ENCODE data around the gene PVALB. TPM values are rescaled to one million over a fixed set of nuclear protein-coding genes. Genes with fewer than 3 reads are reported as not detected.

The PVALB gene
- total and polyA plus RNA-seq, 4 donors: 10.0 to 22.8 (median 13.7) TPM

DNA sequence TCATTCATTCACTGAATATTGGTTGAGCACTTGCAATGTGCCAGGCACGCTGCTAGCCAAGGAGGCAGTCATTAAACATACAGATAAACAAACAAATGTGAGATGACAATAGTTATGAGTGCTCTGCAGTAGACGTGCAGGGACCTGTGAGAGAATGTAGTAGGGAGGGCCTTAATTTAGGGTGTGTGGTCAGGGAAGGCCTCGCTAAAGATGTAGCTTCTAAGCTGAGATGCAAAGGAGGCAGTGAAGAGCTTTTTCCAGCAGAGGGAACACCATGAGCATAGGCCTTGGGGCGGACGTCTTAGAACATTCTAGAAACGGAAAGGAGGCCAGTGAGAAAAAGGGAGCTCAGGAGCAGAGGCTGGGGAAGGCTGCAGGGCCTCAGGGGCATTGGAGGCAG lies 43.2 kb upstream of the PVALB start:
- H3K27me3 ChIP-seq (ENCODE audit: control insufficient read depth, insufficient read depth, low read length): no peaks in the 10 kb centered on the region
- H3K27ac ChIP-seq (ENCODE audit: low read depth, low read length): no peak overlapping the region
- WGBS (ENCODE audit: insufficient coverage): 61% methylated on average over 5 of the region's 6 CpGs

GRCh38 chr22:36858966-36859365 lies 42.1 kb upstream of the PVALB start:
- H3K27me3 ChIP-seq (ENCODE audit: control insufficient read depth, insufficient read depth, low read length): no peaks in the 10 kb centered on the region
- H3K4me3 ChIP-seq (ENCODE audit: low read depth, low read length): no peak overlapping the region
- DNase-seq (ENCODE audit: low read depth in 4 of 6, low spot score in 6 of 6): no peak
- no peak overlapping the region for H3K27ac ChIP-seq (ENCODE audit: low read depth, low read length)
- peaks cover 7% of the 10 kb centered on the region for H3K4me1 ChIP-seq (ENCODE audit: control insufficient read depth, insufficient read depth, low read length)
- no peaks in the 10 kb centered on the region for H3K9me3 ChIP-seq (ENCODE audit: control insufficient read depth, insufficient read depth, low read length)
- no peaks in the 10 kb centered on the region for H3K36me3 ChIP-seq (ENCODE audit: control insufficient read depth, insufficient read depth, low read length)
- WGBS (ENCODE audit: insufficient coverage): 100% methylated on average over 1 of the region's 2 CpGs

More for the DNA sequence above, 43.2 kb upstream of the PVALB start:
- Histone ChIP-seq H3K36me3 (ENCODE audit: control insufficient read depth, insufficient read depth, low read length) (no peaks in the 10 kb centered on the region), H3K4me3 (ENCODE audit: low read depth, low read length) (no peak overlapping the region), H3K9me3 (ENCODE audit: control insufficient read depth, insufficient read depth, low read length) (no peaks in the 10 kb centered on the region), H3K4me1 (ENCODE audit: control insufficient read depth, insufficient read depth, low read length) (peaks cover 7% of the 10 kb centered on the region)
- no peak for DNase-seq (ENCODE audit: low read depth in 4 of 6, low spot score in 6 of 6)

DNA sequence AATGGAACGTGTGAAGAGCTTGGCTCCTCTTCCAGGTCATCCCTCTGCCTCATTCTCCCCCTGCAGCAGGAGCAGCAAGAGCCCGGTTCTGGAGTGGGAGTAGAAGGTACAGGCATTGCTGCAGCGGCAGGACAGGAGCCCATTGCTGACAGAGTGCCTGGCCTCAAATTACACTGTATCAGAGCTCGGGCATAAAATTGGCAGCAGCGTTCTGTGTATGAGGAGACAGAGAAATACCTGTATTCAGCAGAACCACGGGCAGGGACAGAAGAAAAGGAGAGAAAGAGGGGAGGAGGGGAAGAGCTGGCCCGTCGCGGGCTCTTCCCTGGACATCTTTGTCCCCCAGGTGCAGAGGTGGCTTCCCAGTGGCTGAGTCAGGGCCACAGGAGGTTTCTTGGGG lies 41.3 kb upstream of the PVALB start:
- 79% methylated on average over 8 of the region's 9 CpGs for WGBS (ENCODE audit: insufficient coverage)
- Histone ChIP-seq H3K4me1 (ENCODE audit: control insufficient read depth, insufficient read depth, low read length) (peaks cover 13% of the 10 kb centered on the region), H3K4me3 (ENCODE audit: low read depth, low read length) (no peak overlapping the region), H3K27me3 (ENCODE audit: control insufficient read depth, insufficient read depth, low read length) (no peaks in the 10 kb centered on the region), H3K9me3 (ENCODE audit: control insufficient read depth, insufficient read depth, low read length) (no peaks in the 10 kb centered on the region), H3K36me3 (ENCODE audit: control insufficient read depth, insufficient read depth, low read length) (no peaks in the 10 kb centered on the region), H3K27ac (ENCODE audit: low read depth, low read length) (no peak overlapping the region)
- no peak for DNase-seq (ENCODE audit: low read depth in 4 of 6, low spot score in 6 of 6)

GRCh38 chr22:36856792-36857135 lies 39.9 kb upstream of the PVALB start:
- DNase-seq (ENCODE audit: low read depth in 4 of 6, low spot score in 6 of 6): no peak
- no peak overlapping the region for H3K27ac ChIP-seq (ENCODE audit: low read depth, low read length)
- no peaks in the 10 kb centered on the region for H3K36me3 ChIP-seq (ENCODE audit: control insufficient read depth, insufficient read depth, low read length)
- H3K4me3 ChIP-seq (ENCODE audit: low read depth, low read length): no peak overlapping the region
- peaks cover 16% of the 10 kb centered on the region for H3K4me1 ChIP-seq (ENCODE audit: control insufficient read depth, insufficient read depth, low read length)
- WGBS (ENCODE audit: insufficient coverage): 97% methylated on average over 5 of the region's 8 CpGs
- no peaks in the 10 kb centered on the region for H3K9me3 ChIP-seq (ENCODE audit: control insufficient read depth, insufficient read depth, low read length)
- no peaks in the 10 kb centered on the region for H3K27me3 ChIP-seq (ENCODE audit: control insufficient read depth, insufficient read depth, low read length)

DNA sequence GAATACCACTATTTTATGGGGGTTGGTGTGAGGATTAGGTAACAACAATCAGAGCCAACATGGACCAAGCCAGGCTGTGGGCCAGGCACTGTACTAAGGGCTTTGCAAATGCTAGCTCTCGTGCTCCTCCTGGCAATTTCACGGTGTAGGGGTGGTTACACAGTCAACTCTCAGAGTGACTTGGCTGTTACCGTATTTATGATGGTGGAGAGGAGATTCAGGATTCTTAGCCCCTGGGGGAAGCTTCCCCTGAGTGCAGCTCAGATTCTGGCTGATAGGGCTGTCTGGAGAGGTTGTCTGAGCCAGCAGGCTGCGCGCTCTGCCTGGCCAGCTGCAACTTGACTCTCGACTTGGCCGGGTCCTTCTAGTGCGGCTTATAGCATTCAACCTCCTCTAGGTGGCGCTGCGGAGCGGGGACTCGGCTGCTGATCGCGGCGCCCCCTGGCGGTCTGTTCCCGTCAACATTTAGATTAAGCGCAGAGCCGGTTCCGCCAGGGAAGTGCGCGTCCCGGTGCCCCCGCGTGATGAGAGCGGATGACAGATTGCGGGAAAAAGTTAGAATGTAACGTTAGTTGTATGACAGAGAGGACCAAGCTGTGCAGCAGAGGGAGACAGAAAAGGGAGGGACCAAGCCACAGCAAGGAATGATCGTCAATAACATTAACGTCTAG lies 39.4 kb upstream of the PVALB start:
- H3K4me1 ChIP-seq (ENCODE audit: control insufficient read depth, insufficient read depth, low read length): peaks cover 16% of the 10 kb centered on the region
- no peak overlapping the region for H3K27ac ChIP-seq (ENCODE audit: low read depth, low read length)
- no peaks in the 10 kb centered on the region for H3K36me3 ChIP-seq (ENCODE audit: control insufficient read depth, insufficient read depth, low read length)
- H3K4me3 ChIP-seq (ENCODE audit: low read depth, low read length): no peak overlapping the region
- WGBS (ENCODE audit: insufficient coverage): 4% methylated on average over 28 of the region's 30 CpGs
- H3K9me3 ChIP-seq (ENCODE audit: control insufficient read depth, insufficient read depth, low read length): no peaks in the 10 kb centered on the region
- peak; percentile 58 to 95 (median 82) for DNase-seq (ENCODE audit: low read depth in 4 of 6, low spot score in 6 of 6)
- no peaks in the 10 kb centered on the region for H3K27me3 ChIP-seq (ENCODE audit: control insufficient read depth, insufficient read depth, low read length)

- H3K27me3 ChIP-seq (ENCODE audit: control insufficient read depth, insufficient read depth, low read length): peaks cover 2% of the 10 kb centered on the region
- H3K4me3 ChIP-seq (ENCODE audit: low read depth, low read length): no peak overlapping the region
- DNase-seq (ENCODE audit: low read depth in 4 of 6, low spot score in 6 of 6): no peak
- WGBS (ENCODE audit: insufficient coverage): 96% methylated on average over 2 of the region's 3 CpGs
- H3K27ac ChIP-seq (ENCODE audit: low read depth, low read length): no peak overlapping the region
- H3K36me3 ChIP-seq (ENCODE audit: control insufficient read depth, insufficient read depth, low read length): no peaks in the 10 kb centered on the region
- no peaks in the 10 kb centered on the region for H3K9me3 ChIP-seq (ENCODE audit: control insufficient read depth, insufficient read depth, low read length)
- peaks cover 16% of the 10 kb centered on the region for H3K4me1 ChIP-seq (ENCODE audit: control insufficient read depth, insufficient read depth, low read length)
These were observed 38.6 kb upstream of the PVALB start for GRCh38 chr22:36855478-36855877.

- peaks cover 2% of the 10 kb centered on the region for H3K27me3 ChIP-seq (ENCODE audit: control insufficient read depth, insufficient read depth, low read length)
- no peaks in the 10 kb centered on the region for H3K36me3 ChIP-seq (ENCODE audit: control insufficient read depth, insufficient read depth, low read length)
- no peak overlapping the region for H3K4me3 ChIP-seq (ENCODE audit: low read depth, low read length)
- DNase-seq (ENCODE audit: low read depth in 4 of 6, low spot score in 6 of 6): peak in 3 of 6 donors; percentile 7 to 68 (median 40)
- H3K9me3 ChIP-seq (ENCODE audit: control insufficient read depth, insufficient read depth, low read length): no peaks in the 10 kb centered on the region
- 72% methylated on average over 12 of the region's 16 CpGs for WGBS (ENCODE audit: insufficient coverage)
- H3K27ac ChIP-seq (ENCODE audit: low read depth, low read length): no peak overlapping the region
- peaks cover 16% of the 10 kb centered on the region for H3K4me1 ChIP-seq (ENCODE audit: control insufficient read depth, insufficient read depth, low read length)
These were observed 36.7 kb upstream of the PVALB start for GRCh38 chr22:36853407-36854099.

DNA sequence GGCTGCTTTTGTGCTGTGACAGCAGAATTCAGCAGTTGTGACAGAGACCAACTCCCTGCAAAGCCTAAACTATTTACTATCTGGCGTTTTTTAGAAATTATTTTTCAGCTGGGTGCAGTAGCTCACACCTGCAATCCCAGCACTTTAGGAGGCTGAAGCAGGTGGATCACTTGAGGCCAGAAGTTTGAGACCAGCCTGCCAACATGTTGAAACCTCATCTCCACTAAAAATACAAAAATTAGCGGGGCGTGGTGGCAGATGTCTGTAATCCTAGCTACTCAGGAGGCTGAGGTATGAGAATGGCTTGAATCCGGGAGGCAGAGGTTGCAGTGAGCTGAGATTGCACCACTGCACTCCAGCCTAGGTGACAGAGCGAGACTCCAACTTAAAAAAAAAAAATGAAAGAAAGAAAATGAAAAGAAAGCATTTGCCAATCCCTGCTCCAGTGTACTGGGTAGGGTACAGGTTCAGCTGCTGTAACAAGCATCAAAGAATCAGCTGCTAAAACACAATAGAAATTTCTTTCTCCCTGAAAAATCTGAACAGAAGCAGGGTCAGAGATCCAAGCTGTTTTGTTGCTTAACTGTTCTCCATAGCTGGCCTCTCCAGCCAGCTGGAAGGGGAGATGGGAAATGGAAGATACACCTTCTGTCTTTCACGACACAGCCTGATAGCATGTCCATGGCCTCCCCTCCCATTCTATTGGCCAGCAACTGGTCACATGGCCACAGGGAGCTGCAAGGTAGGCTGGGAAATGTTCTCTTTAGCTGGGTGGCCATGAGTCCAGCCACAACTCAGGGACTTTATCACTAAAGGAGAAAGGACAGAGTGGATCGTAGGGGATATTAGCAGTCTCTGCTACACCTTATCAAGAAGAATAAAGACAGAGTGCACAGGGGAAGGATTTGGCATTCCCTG lies 35.5 kb upstream of the PVALB start:
- DNase-seq (ENCODE audit: low read depth in 4 of 6, low spot score in 6 of 6): no peak
- WGBS (ENCODE audit: insufficient coverage): 85% methylated on average over 2 of the region's 7 CpGs
- Histone ChIP-seq H3K4me3 (ENCODE audit: low read depth, low read length) (no peak overlapping the region), H3K27me3 (ENCODE audit: control insufficient read depth, insufficient read depth, low read length) (peaks cover 2% of the 10 kb centered on the region), H3K27ac (ENCODE audit: low read depth, low read length) (no peak overlapping the region), H3K4me1 (ENCODE audit: control insufficient read depth, insufficient read depth, low read length) (peaks cover 16% of the 10 kb centered on the region), H3K9me3 (ENCODE audit: control insufficient read depth, insufficient read depth, low read length) (no peaks in the 10 kb centered on the region), H3K36me3 (ENCODE audit: control insufficient read depth, insufficient read depth, low read length) (no peaks in the 10 kb centered on the region)

DNA sequence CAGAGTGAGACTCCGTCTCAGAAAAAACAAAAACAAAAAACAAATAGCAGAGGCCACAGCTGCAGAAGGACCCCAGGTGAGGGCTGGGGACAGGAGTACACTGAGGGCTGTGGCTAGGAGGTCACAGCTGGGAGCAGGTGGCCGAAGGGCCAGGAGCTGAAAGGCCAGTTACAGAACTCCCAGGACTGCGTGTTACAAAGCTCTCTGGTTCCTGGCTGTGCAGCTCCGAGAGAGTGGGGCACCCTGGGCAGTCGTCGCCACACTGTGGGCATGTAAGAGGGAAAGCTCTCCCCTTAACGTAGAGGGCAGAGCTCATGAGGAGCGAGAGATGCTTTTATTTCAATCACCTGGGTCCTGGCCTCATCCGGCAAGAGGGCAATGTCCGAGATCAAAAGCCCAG lies 33.8 kb upstream of the PVALB start:
- DNase-seq (ENCODE audit: low read depth in 4 of 6, low spot score in 6 of 6): no peak
- 80% methylated on average over 9 of the region's 10 CpGs for WGBS (ENCODE audit: insufficient coverage)
- no peaks in the 10 kb centered on the region for H3K9me3 ChIP-seq (ENCODE audit: control insufficient read depth, insufficient read depth, low read length)
- H3K27me3 ChIP-seq (ENCODE audit: control insufficient read depth, insufficient read depth, low read length): peaks cover 2% of the 10 kb centered on the region
- H3K4me3 ChIP-seq (ENCODE audit: low read depth, low read length): no peak overlapping the region
- no peaks in the 10 kb centered on the region for H3K36me3 ChIP-seq (ENCODE audit: control insufficient read depth, insufficient read depth, low read length)
- no peak overlapping the region for H3K27ac ChIP-seq (ENCODE audit: low read depth, low read length)
- H3K4me1 ChIP-seq (ENCODE audit: control insufficient read depth, insufficient read depth, low read length): peaks cover 9% of the 10 kb centered on the region
